SU-DHL-6 (cell line): ENCODE measurements around the gene MGP.

Source experiments
- H2AFZ ChIP-seq: fragments of 200-600 bp; sonication (generic); 2 replicates; pipeline ENCODE4 v1.6.1; 2014; ENCODE audit warnings: low read depth, mild to moderate bottlenecking, moderate library complexity, mixed read lengths, antibody characterized with exemption, low read length; ENCODE audit not compliant: severe bottlenecking
- H3F3A ChIP-seq: fragments of 200-600 bp; shearing (Covaris generic); 2 replicates; pipeline ENCODE4 v1.6.0; 2016; ENCODE audit warnings: antibody characterized with exemption, mild to moderate bottlenecking; ENCODE audit not compliant: insufficient read depth
- H3K27ac ChIP-seq: fragments of 200-600 bp; sonication (generic); 2 replicates; pipeline ENCODE4 v1.5.1; 2016; ENCODE audit warnings: low read depth, mild to moderate bottlenecking, low read length, moderate library complexity, mixed read lengths
- H3K27me3 ChIP-seq: fragments of 200-600 bp; sonication (generic), shearing (Covaris generic); 2 replicates; pipeline ENCODE4 v1.6.0; 2014; ENCODE audit warnings: mild to moderate bottlenecking, low read length
- H3K36me3 ChIP-seq: fragments of 200-600 bp; sonication (generic); 2 replicates; pipeline ENCODE4 v1.6.1; 2014; ENCODE audit warnings: mild to moderate bottlenecking, low read length, mixed read lengths
- H3K4me2 ChIP-seq: fragments of 300-600, 200-600 bp; shearing (Covaris generic), sonication (generic); 2 replicates; pipeline ENCODE4 v1.6.0; 2014; ENCODE audit warnings: low read length, low read depth, mild to moderate bottlenecking; ENCODE audit not compliant: poor library complexity, severe bottlenecking
- H3K4me3 ChIP-seq: fragments of 200-600 bp; sonication (generic); 2 replicates; pipeline ENCODE4 v1.5.1; 2014; ENCODE audit warnings: antibody characterized with exemption, low read length, mild to moderate bottlenecking, mixed read lengths; ENCODE audit not compliant: insufficient read depth, poor library complexity, severe bottlenecking
- H3K79me2 ChIP-seq: fragments of 200-600 bp; sonication (generic); 2 replicates; pipeline ENCODE4 v1.6.1; 2014; ENCODE audit warnings: mild to moderate bottlenecking, low read length, moderate library complexity; ENCODE audit not compliant: insufficient read depth
- H3K9ac ChIP-seq: fragments of 200-600 bp; sonication (generic); 2 replicates; pipeline ENCODE4 v1.7.0; 2014; ENCODE audit warnings: mild to moderate bottlenecking, low read length
- H3K9me2 ChIP-seq: fragments of 200-600 bp; sonication (generic); replicated peaks from 2 replicates; pipeline ENCODE4 v1.6.1; 2014; ENCODE audit warnings: low read length; ENCODE audit not compliant: insufficient read depth
- H3K9me3 ChIP-seq: fragments of 200-600 bp; sonication (generic); 2 replicates; pipeline ENCODE4 v1.6.1; 2014; ENCODE audit warnings: low read length, mixed read lengths; ENCODE audit not compliant: insufficient read depth
- H4K20me1 ChIP-seq: fragments of 200-600 bp; sonication (generic); 2 replicates; pipeline ENCODE4 v1.6.1; 2014; ENCODE audit warnings: low read depth, mild to moderate bottlenecking, antibody characterized with exemption, low read length, moderate library complexity, mixed read lengths
- CTCF ChIP-seq: fragments of 200-600 bp; sonication (generic); IDR thresholded peaks from one replicate; pipeline ENCODE4 v1.5.1; 2017; ENCODE audit warnings: antibody characterized with exemption, mild to moderate bottlenecking, low read length, moderate library complexity; ENCODE audit not compliant: insufficient read depth, poor library complexity, severe bottlenecking
- EZH2phosphoT487 ChIP-seq: fragments of 200-600 bp; sonication (generic), shearing (Covaris generic); conservative IDR thresholded peaks from 2 replicates; pipeline ENCODE4 v1.6.1; 2018; ENCODE audit warnings: mild to moderate bottlenecking, antibody characterized with exemption, low read length, moderate library complexity, mixed read lengths

MGP gene

DNA sequence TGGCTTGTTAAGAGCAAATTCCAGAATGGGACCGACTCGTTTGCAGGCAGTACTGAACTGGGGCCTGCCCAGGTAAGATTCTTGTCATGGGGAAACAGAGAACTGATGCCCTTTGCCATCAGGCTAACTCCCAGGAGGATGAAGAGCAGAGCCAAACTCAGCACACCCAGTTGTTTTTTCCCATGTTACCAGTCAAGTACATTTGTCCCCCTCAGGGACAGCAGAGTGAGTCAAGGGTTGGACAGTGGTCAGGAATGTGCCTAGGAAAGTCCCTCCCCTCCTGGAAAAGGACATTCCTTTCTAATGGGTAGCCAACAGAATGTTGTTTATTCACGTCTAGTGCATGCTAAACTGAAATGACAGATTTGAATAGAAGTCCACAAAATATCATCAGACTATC, 43.9 kb downstream of the MGP start:
- Histone ChIP-seq H2AFZ (no peak overlapping the region), H3K9ac (no peak overlapping the region)

DNA sequence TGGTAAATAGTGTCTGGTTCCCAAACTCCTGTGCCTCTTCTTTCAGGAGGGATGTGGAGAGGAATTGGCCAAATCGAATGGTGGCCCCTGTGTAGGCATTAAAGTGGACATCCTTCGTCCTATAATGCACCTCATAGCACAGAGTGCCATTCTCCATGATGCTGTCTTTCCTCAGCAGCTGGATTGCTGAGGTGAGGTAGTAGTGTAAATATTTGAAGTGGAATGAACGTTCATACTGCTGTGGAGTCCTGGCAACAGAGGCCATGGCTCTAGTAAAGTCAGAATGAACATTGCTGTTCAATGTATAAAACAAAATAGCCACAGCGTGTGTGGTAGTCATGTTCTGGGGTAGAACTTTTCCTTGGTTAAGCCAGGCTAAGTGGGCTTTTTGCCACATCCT, 45.0 kb downstream of the MGP start:
- H3K4me3 ChIP-seq, result no peak overlapping the region
- no peaks in the 10 kb centered on the region for H3F3A ChIP-seq
- H3K27me3 ChIP-seq, result no peaks in the 10 kb centered on the region
- H3K79me2 ChIP-seq, result no peaks in the 10 kb centered on the region
- no peaks in the 10 kb centered on the region for H3K9me2 ChIP-seq
- H3K36me3 ChIP-seq, result no peaks in the 10 kb centered on the region
- no peaks in the 10 kb centered on the region for H3K9me3 ChIP-seq
- no peaks in the 10 kb centered on the region for H4K20me1 ChIP-seq
- TF ChIP-seq EZH2phosphoT487 (no peak), CTCF (no peak)
- no peak overlapping the region for H3K4me2 ChIP-seq
- H3K27ac ChIP-seq, result no peak overlapping the region
- no peak overlapping the region for H3K9ac ChIP-seq
- H2AFZ ChIP-seq, result no peak overlapping the region

More for the DNA sequence above, 43.9 kb downstream of the MGP start:
- Histone ChIP-seq H3K4me2 (no peak overlapping the region), H4K20me1 (no peaks in the 10 kb centered on the region), H3K27ac (no peak overlapping the region), H3K9me2 (no peaks in the 10 kb centered on the region), H3K27me3 (no peaks in the 10 kb centered on the region), H3K9me3 (no peaks in the 10 kb centered on the region), H3K79me2 (no peaks in the 10 kb centered on the region), H3K36me3 (no peaks in the 10 kb centered on the region), H3F3A (no peaks in the 10 kb centered on the region), H3K4me3 (no peak overlapping the region)
- no peak for TF ChIP-seq CTCF
- TF ChIP-seq EZH2phosphoT487, result no peak

GRCh38 chr12:14839262-14839661, 46.4 kb downstream of the MGP start:
- H3K27me3 ChIP-seq, result no peaks in the 10 kb centered on the region
- TF ChIP-seq EZH2phosphoT487 (no peak), CTCF (no peak)
- H3K36me3 ChIP-seq, result no peaks in the 10 kb centered on the region
- no peak overlapping the region for H3K27ac ChIP-seq
- no peak overlapping the region for H3K4me2 ChIP-seq
- no peaks in the 10 kb centered on the region for H3K79me2 ChIP-seq
- H3K9me2 ChIP-seq, result no peaks in the 10 kb centered on the region
- no peak overlapping the region for H3K4me3 ChIP-seq
- no peak overlapping the region for H2AFZ ChIP-seq
- no peaks in the 10 kb centered on the region for H3F3A ChIP-seq
- H3K9me3 ChIP-seq, result no peaks in the 10 kb centered on the region
- H4K20me1 ChIP-seq, result no peaks in the 10 kb centered on the region
- no peak overlapping the region for H3K9ac ChIP-seq
